ENCODE data around the gene MANSC4. TPM values are rescaled to one million over a fixed set of nuclear protein-coding genes. Genes with fewer than 3 reads are reported as not detected.

MANSC4 gene
- total RNA-seq, 1 experiment from 2014 or later, result not detected

DNA sequence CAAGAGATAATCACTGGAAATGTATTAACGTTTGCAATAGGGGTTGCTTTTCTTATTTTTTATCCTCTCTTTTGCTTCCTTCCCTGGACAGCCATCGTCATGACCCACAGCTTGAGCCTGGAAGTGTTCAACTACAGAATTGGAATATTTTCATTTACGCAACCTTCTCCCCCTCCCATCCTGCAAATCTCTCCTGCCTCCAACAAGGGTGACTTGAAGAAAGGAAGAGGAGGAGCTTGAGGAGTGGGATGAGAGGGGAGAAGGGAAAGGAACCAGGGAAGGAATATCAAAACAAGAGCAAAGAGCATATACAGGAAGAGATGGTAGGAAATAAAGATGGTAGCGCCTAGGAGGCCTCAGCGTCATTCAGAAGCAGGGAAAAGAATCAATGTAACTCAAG lies 1.6 kb upstream of the MANSC4 start:
- Histone ChIP-seq H3K27ac (no peak overlapping the region), H3K9me3 (replicated peaks) (no peaks in the 10 kb centered on the region; the same call in 1 of the 2 replicates), H3K4me3 (peak overlapping the region; percentile 82), H3K4me1 (no peaks in the 10 kb centered on the region), H3K36me3 (peaks cover 16% of the 10 kb centered on the region), H3K27me3 (no peaks in the 10 kb centered on the region)
- no peak for DNase-seq

DNA sequence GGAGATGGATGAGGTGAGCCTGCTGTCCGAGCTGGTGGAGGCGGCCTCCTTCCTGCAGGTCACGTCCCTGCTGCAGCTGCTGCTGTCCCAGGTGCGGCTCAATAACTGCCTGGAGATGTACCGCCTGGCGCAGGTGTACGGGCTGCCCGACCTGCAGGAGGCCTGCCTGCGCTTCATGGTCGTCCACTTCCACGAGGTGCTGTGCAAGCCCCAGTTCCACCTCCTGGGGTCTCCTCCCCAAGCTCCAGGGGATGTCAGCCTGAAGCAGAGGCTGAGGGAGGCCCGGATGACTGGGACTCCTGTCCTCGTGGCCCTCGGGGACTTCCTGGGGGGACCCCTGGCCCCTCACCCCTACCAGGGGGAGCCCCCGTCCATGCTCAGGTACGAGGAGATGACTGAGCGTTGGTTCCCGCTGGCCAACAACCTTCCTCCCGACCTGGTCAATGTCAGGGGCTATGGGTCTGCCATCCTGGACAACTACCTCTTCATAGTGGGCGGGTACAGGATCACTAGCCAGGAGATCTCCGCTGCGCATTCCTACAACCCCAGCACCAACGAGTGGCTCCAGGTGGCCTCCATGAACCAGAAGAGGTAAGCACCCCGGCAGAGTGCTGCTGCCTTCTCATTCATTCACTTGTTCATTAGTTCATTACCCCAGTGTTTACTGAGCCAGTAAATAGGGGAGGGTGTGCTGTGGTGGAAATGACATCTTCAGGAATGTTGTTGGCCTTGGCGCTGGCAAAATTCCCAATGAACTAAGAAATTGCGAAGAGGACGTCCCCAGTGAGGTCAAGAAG lies 774 bp upstream of the MANSC4 start:
- Histone ChIP-seq H3K27ac (peak overlapping the region; percentile 81), H3K4me1 (no peaks in the 10 kb centered on the region), H3K4me3 (peak overlapping the region; percentile 82), H3K36me3 (peaks cover 13% of the 10 kb centered on the region), H3K27me3 (no peaks in the 10 kb centered on the region), H3K9me3 (replicated peaks) (no peaks in the 10 kb centered on the region; the same call in 1 of the 2 replicates)
- DNase-seq, result peak; percentile 27 to 41

DNA sequence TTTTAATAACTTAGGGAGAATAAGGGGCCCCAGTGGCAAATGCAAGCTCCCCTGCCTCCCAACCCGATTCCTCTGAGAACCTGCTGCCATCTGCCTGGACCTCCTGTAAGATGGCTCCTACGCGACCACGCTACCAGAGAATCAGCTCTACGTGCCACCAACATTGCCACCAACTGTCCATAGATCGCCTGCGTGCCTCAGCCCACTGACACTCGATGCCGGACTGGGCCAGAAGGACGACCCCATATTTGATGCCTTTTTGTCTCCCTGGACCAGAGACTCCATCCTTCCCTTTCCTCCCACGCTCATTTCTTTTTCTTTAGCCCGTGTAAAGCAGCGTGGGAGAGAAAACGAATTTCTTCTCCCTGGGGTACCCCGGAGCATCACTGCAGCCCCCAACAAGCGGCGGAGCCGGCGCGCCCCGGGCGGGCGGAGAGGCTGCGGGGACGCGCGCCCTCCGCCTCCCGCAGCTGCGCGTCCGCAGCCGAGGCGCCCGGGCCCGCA lies 568 bp downstream of the MANSC4 start:
- DNase-seq, result peak; percentile 63 to 73
- no peaks in the 10 kb centered on the region for H3K27me3 ChIP-seq
- no peaks in the 10 kb centered on the region for H3K9me3 ChIP-seq (replicated peaks)
- peak overlapping the region; percentile 82 for H3K4me3 ChIP-seq
- H3K36me3 ChIP-seq, result peaks cover 13% of the 10 kb centered on the region
- H3K27ac ChIP-seq, result peak overlapping the region; percentile 81
- H3K4me1 ChIP-seq, result no peaks in the 10 kb centered on the region

DNA sequence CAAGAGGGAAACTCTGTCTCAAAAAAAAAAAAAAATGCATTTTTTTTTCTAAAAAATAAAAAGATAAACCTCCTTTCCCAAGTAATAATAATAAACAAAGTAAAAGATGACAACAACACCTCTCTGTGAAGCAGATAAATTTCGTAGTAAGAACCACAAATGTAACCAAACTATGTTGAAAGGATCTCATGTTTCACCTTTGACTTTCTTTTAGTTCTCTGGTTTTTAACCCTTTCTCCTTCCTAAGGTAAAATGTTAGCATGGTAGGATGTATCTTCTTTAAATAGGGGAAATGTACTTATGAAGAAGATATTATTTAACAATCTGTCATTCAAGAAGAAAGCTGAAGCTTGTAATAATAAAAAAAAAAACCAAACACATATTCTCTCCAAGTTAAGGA lies 1.8 kb downstream of the MANSC4 start:
- H3K27ac ChIP-seq, result no peak overlapping the region
- peaks cover 11% of the 10 kb centered on the region for H3K36me3 ChIP-seq
- H3K27me3 ChIP-seq, result no peaks in the 10 kb centered on the region
- no peak for DNase-seq
- H3K4me3 ChIP-seq, result no peak overlapping the region
- no peaks in the 10 kb centered on the region for H3K4me1 ChIP-seq
- no peaks in the 10 kb centered on the region for H3K9me3 ChIP-seq (replicated peaks)

DNA sequence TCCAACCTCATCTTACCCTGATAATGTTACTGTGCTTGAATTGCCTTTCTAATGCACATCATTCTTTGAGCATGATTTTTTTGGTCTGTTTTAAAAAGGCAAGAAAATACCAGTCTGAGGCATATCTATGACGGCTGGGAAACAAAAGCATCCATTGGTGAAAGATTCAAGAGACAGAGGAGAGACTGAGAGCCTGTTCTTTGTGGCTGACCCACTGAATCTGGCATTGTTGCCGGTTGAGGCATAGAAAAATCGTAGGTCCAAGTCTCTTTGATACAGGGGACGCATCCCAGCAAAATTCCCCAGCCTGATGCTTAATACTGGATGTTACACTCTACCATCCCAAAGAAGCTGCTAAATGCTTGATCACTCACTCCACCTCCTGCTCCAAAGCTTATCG lies 2.9 kb downstream of the MANSC4 start:
- Histone ChIP-seq H3K27me3 (no peaks in the 10 kb centered on the region), H3K4me3 (no peak overlapping the region), H3K36me3 (peaks cover 6% of the 10 kb centered on the region), H3K9me3 (replicated peaks) (no peaks in the 10 kb centered on the region), H3K4me1 (no peaks in the 10 kb centered on the region), H3K27ac (no peak overlapping the region)
- DNase-seq, result no peak

DNA sequence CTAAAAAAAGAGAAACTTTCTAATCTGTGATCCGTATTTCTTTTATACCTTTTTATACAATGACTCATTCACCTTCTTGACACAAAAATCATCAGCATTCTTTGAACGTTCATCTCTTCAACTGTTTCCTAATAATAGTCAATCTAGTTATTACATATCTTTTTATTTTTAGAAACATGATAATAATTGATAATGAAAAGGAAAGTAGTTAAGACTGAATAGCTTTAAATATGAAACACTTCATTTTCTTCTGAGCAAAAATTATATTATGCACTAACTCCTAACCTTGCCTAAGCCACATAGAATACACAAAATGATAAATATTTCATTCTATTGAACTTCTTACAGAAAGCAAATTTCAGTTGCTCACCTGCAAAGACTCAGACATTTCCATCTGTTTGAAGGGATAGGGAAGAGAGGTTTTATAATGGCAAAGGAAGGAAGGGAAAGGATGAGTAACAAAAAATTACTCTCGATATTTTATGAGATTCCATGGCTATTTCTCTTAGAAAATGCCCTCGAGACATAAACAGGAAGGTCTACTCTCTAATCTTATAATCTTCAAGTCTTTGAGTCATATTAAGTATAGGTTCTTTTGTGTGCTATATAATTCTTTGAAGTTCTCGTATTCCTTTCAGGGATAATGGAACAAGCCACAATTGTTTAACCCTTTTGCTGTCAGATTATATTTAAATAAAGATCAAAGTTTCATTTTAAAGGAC lies 7.5 kb downstream of the MANSC4 start:
- Histone ChIP-seq H3K9me3 (replicated peaks) (no peaks in the 10 kb centered on the region), H3K4me1 (no peaks in the 10 kb centered on the region), H3K4me3 (no peak overlapping the region), H3K27ac (no peak overlapping the region), H3K27me3 (no peaks in the 10 kb centered on the region), H3K36me3 (no peaks in the 10 kb centered on the region)
- no peak for DNase-seq

DNA sequence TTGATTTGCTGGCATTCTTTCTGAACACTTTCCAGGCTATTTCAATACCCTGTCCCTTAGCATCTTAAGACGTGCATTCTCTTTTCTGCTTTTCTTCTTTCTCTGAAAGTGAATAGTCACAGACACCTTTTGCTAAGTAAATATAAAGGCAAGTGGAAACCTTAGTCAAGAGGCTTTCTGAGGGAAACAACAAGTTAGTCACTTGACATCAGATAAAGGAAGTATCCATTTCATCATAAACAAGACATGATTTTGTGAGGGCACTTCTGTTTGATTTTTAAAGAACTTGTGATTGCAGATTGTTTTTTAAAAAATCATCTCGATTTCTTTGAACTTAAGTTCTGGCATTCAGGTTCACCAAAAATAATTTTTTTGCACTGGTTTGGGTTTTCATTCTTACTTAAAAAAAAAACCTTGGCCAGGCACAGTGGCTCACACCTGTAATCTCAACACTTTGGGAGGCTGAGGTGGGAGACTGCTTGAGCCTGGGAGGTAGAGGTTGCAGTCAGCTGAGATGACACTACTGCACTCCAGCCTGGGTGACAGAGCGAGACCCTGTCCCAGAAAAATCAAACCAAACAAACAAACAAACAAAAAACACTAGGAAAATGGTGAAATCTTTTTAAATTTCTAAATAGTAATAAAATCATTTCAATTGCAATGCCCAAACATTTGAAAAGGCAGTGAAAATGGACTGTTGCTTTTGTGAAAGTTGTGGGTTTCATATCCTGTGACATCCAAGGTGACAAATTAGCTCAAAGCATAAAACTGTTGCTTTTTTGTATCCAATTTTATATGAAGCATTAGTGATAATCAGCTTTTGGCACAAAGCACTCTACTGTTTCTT lies 8.3 kb downstream of the MANSC4 start:
- H3K4me3 ChIP-seq, result no peak overlapping the region
- H3K9me3 ChIP-seq (replicated peaks), result no peaks in the 10 kb centered on the region
- DNase-seq, result no peak
- H3K4me1 ChIP-seq, result no peaks in the 10 kb centered on the region
- no peak overlapping the region for H3K27ac ChIP-seq
- no peaks in the 10 kb centered on the region for H3K27me3 ChIP-seq
- H3K36me3 ChIP-seq, result no peaks in the 10 kb centered on the region

DNA sequence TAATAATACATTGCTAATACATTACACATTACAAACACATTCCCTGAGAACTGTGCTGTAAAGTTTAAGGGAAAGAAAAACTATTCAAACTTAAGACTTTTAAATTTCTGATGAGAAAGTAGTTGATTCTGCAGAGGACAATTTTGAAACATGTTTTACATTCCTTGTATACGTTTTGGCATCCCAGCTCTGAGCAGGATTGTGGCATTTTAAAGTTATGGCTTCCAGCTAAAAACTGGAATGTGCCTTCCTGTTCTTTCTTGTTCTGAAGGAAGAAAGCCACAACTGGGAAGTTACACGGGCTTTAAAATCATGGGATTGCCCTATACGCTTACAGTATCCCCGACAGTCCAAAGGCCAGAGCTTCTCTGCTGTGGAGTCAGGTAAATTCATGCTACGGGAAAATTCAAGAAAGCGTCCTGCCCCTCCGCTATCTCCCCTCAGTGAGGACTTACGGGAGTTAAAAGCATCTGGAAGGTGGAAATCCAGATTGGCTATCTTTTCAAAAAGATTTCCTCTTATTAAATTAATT lies 10.8 kb downstream of the MANSC4 start:
- no peak overlapping the region for H3K4me3 ChIP-seq
- H3K27ac ChIP-seq, result no peak overlapping the region

DNA sequence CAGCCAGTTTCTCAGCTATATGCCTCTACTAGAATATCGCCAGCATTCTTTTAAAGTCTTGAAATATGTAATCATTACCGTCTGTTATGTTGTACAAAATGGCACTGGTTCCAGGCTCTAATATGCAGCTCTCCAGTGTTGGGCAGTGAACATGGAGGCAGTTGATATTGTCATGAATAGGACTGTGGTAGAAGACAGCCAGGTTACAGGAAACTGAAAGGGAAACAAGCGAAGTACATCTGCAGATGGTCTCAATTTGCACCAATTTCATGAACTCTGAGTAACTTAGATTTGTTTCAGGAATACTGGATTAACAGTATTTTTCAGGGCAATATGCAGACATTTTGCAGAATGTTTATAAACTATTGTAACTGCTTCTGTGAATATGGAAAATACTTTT lies 13.4 kb downstream of the MANSC4 start:
- Histone ChIP-seq H3K9me3 (replicated peaks) (no peaks in the 10 kb centered on the region), H3K27ac (no peak overlapping the region), H3K27me3 (no peaks in the 10 kb centered on the region), H3K4me1 (no peaks in the 10 kb centered on the region), H3K36me3 (no peaks in the 10 kb centered on the region), H3K4me3 (no peak overlapping the region)
- no peak for DNase-seq

More for the DNA sequence above, 10.8 kb downstream of the MANSC4 start:
- no peaks in the 10 kb centered on the region for H3K27me3 ChIP-seq
- no peaks in the 10 kb centered on the region for H3K36me3 ChIP-seq
- no peaks in the 10 kb centered on the region for H3K9me3 ChIP-seq (replicated peaks)
- no peaks in the 10 kb centered on the region for H3K4me1 ChIP-seq
- no peak for DNase-seq

DNA sequence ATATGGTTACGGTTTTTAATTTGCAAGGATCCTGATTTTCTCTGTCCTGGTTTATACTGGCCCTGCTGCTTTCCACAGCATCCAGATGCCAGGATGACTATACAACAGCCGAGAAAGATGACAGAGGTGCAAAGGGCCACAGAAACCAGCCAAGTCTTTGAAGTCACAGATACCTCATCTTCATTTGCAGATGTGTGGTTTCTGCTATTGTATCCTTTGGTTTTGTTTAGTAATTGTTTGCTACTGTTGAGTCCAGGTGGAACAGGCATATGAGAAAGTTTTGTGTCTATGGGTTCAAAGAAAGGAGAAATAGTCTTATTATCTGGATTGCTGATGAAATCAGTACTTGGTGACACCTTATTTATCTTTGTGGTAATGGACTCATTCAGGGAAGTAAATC lies 17.3 kb downstream of the MANSC4 start:
- no peak overlapping the region for H3K27ac ChIP-seq
- H3K4me1 ChIP-seq, result no peaks in the 10 kb centered on the region
- no peaks in the 10 kb centered on the region for H3K27me3 ChIP-seq
- H3K9me3 ChIP-seq (replicated peaks), result no peaks in the 10 kb centered on the region
- no peak overlapping the region for H3K4me3 ChIP-seq
- DNase-seq, result no peak
- no peaks in the 10 kb centered on the region for H3K36me3 ChIP-seq

DNA sequence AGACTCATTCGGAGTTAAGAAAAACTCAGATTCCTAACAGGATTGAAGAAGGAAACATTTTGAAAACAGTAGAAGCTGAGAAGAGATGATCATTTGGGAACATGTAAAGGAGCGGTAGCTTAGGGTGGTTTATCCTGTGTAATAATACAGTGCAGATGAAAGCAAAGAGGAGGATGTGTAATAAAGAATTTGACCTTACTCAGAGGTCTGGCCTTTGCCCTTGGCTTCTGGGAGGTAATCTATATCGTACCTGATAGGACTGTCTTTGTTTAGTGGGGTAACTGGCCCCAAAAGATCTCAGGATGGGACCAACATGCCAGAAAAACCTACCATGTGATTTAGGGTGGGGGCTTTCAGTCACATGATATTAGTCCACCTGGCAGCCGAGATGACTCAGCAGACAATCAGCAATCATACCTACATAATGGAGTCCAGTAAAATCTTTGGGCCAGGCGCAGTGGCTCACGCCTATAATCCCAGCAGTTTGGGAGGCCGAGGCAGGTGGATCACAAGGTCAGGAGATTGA lies 23.3 kb downstream of the MANSC4 start:
- peaks cover 14% of the 10 kb centered on the region for H3K36me3 ChIP-seq
- no peaks in the 10 kb centered on the region for H3K4me1 ChIP-seq
- H3K27me3 ChIP-seq, result no peaks in the 10 kb centered on the region
- DNase-seq, result no peak
- no peaks in the 10 kb centered on the region for H3K9me3 ChIP-seq (replicated peaks)
- H3K4me3 ChIP-seq, result no peak overlapping the region
- no peak overlapping the region for H3K27ac ChIP-seq

DNA sequence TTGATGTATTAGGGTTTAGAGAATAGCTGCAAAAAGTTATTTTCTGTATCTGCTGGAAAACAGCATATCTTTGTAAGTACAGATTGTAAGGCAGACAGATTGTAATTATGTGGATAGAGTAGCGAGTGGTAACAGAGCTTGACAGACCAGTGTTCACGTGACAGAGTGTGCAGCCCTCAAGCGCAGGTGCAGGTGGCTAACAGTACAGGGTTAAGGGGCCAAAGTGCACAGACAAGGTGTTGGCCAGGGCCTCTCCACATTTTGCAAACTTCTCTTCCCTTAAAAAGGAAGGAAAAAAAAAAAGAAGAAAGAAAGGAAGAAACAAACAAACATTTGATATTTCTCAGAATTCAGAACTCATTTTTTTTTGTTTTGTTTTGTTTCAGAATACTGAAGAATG lies 25.2 kb downstream of the MANSC4 start:
- no peak for DNase-seq
- H3K36me3 ChIP-seq, result peaks cover 24% of the 10 kb centered on the region
- no peak overlapping the region for H3K27ac ChIP-seq
- H3K4me1 ChIP-seq, result no peaks in the 10 kb centered on the region
- H3K9me3 ChIP-seq (replicated peaks), result no peaks in the 10 kb centered on the region
- H3K27me3 ChIP-seq, result no peaks in the 10 kb centered on the region
- H3K4me3 ChIP-seq, result no peak overlapping the region

DNA sequence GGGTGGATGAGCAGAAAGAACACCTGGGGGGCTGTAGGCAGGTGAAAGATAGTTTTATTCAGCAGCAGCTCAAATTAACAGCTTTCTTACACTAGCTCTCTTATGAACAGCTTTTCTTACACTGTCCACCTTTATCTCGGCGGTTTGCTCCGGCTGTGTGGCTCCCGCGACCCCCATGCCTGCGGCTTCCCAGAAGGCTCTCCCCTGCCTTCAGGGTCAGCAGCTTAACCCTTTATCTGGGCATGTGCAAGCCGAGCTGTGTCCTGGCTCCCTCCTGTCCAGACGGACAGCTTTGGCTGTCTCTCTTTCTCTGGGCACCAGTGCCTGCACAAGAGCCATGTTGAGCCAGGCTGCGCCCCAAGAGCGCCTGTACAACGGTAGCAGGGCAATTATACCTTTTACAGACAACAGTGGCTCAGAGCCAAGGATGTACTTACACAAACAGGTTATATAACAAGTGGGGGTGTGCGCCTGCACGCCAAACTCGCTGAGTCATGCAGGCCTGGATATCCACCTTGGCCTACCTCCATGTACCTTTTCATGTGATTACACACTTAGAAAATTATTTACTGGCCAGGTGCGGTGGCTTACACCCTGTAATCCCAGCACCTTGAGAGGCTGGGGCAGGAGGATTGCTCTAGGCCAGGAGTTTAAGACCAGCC lies 28.5 kb downstream of the MANSC4 start:
- no peak for DNase-seq
- no peak overlapping the region for H3K27ac ChIP-seq
- no peaks in the 10 kb centered on the region for H3K9me3 ChIP-seq (replicated peaks)
- H3K27me3 ChIP-seq, result no peaks in the 10 kb centered on the region
- peaks cover 33% of the 10 kb centered on the region for H3K36me3 ChIP-seq
- no peak overlapping the region for H3K4me3 ChIP-seq
- no peaks in the 10 kb centered on the region for H3K4me1 ChIP-seq

Data from SJCRH30 (cell line).